ENCODE measurements around the gene ULK3.

ULK3 gene

GRCh38 chr15:74817370-74817737, 25.6 kb downstream of the ULK3 start:
- no peaks in the 10 kb centered on the region for H3K9me3 ChIP-seq (ENCODE audit: control insufficient read depth, insufficient read depth, low read length)
- H3K27me3 ChIP-seq (ENCODE audit: control insufficient read depth, low read length), result no peaks in the 10 kb centered on the region
- 0 out of 2 replicates have a peak, but pooled peaks cover 2% of the 10 kb centered on the region for H3F3A ChIP-seq (ENCODE audit: control insufficient read depth, insufficient read depth)
- no peak overlapping the region for H3K4me2 ChIP-seq (ENCODE audit: low read length)
- H3K27ac ChIP-seq (ENCODE audit: low read depth, low read length), result no peak overlapping the region
- H3K4me3 ChIP-seq (ENCODE audit: low read length), result no peak overlapping the region
- H3K9me2 ChIP-seq (replicated peaks; ENCODE audit: control insufficient read depth, low read length), result no peaks in the 10 kb centered on the region
- H3K79me2 ChIP-seq (ENCODE audit: control insufficient read depth, low read length), result no peaks in the 10 kb centered on the region
- H3K4me1 ChIP-seq (ENCODE audit: control insufficient read depth, low read length), result peaks cover 50% of the 10 kb centered on the region
- H3K36me3 ChIP-seq (ENCODE audit: control insufficient read depth, low read length), result no peaks in the 10 kb centered on the region
- peak; percentile 35 for TF ChIP-seq CTCF (IDR thresholded peaks at IDR 0.05; ENCODE audit: low read depth, low read length, poor library complexity, severe bottlenecking)
- no peak for TF ChIP-seq EZH2phosphoT487 (IDR thresholded peaks at IDR 0.05; ENCODE audit: borderline replicate concordance, low read length)
- H4K20me1 ChIP-seq (ENCODE audit: control insufficient read depth, insufficient read depth, low read depth, low read length), result no peaks in the 10 kb centered on the region

- H3K36me3 ChIP-seq (ENCODE audit: control insufficient read depth, low read length), result no peaks in the 10 kb centered on the region
- no peaks in the 10 kb centered on the region for H3K9me3 ChIP-seq (ENCODE audit: control insufficient read depth, insufficient read depth, low read length)
- H3K4me3 ChIP-seq (ENCODE audit: low read length), result no peak overlapping the region
- H3K27ac ChIP-seq (ENCODE audit: low read depth, low read length), result no peak overlapping the region
- H4K20me1 ChIP-seq (ENCODE audit: control insufficient read depth, insufficient read depth, low read depth, low read length), result no peaks in the 10 kb centered on the region
- no peaks in the 10 kb centered on the region for H3K9me2 ChIP-seq (replicated peaks; ENCODE audit: control insufficient read depth, low read length)
- no peaks in the 10 kb centered on the region for H3K79me2 ChIP-seq (ENCODE audit: control insufficient read depth, low read length)
- H3K27me3 ChIP-seq (ENCODE audit: control insufficient read depth, low read length), result no peaks in the 10 kb centered on the region
- 0 out of 2 replicates have a peak, but pooled peaks cover 2% of the 10 kb centered on the region for H3F3A ChIP-seq (ENCODE audit: control insufficient read depth, insufficient read depth)
- H3K4me1 ChIP-seq (ENCODE audit: control insufficient read depth, low read length), result peaks cover 45% of the 10 kb centered on the region
- no peak overlapping the region for H3K4me2 ChIP-seq (ENCODE audit: low read length)
- TF ChIP-seq CTCF (IDR thresholded peaks at IDR 0.05; ENCODE audit: low read depth, low read length, poor library complexity, severe bottlenecking) (no peak), EZH2phosphoT487 (IDR thresholded peaks at IDR 0.05; ENCODE audit: borderline replicate concordance, low read length) (no peak)
Measured at GRCh38 chr15:74816624-74817369, 26.2 kb downstream of the ULK3 start.

DNA sequence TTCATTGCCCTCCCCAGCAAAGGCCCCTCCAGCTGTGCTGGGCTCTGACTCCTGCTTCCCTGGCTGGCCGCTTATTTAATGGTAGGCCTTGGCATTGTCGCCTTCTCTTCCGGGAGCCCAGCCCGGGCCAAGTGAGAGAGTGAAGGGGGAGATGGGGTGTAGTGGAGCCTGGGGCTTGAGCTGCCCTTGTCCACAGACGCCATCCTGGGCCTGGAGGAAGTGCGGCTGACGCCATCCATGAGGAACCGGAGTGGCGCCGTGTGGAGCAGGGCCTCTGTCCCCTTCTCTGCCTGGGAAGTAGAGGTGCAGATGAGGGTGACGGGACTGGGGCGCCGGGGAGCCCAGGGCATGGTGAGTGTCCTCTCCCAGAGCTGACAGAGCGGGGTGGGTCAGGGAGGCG, 27.0 kb downstream of the ULK3 start:
- Histone ChIP-seq H3K79me2 (ENCODE audit: control insufficient read depth, low read length) (no peaks in the 10 kb centered on the region), H3K4me1 (ENCODE audit: control insufficient read depth, low read length) (peaks cover 36% of the 10 kb centered on the region), H3K9me2 (replicated peaks; ENCODE audit: control insufficient read depth, low read length) (no peaks in the 10 kb centered on the region), H3K4me2 (ENCODE audit: low read length) (no peak overlapping the region), H3K4me3 (ENCODE audit: low read length) (no peak overlapping the region), H3F3A (ENCODE audit: control insufficient read depth, insufficient read depth) (0 out of 2 replicates have a peak, but pooled peaks cover 2% of the 10 kb centered on the region), H3K9me3 (ENCODE audit: control insufficient read depth, insufficient read depth, low read length) (no peaks in the 10 kb centered on the region), H4K20me1 (ENCODE audit: control insufficient read depth, insufficient read depth, low read depth, low read length) (no peaks in the 10 kb centered on the region), H3K27me3 (ENCODE audit: control insufficient read depth, low read length) (no peaks in the 10 kb centered on the region), H3K36me3 (ENCODE audit: control insufficient read depth, low read length) (no peaks in the 10 kb centered on the region), H3K27ac (ENCODE audit: low read depth, low read length) (no peak overlapping the region)
- TF ChIP-seq CTCF (IDR thresholded peaks at IDR 0.05; ENCODE audit: low read depth, low read length, poor library complexity, severe bottlenecking) (no peak), EZH2phosphoT487 (IDR thresholded peaks at IDR 0.05; ENCODE audit: borderline replicate concordance, low read length) (no peak)
